Anterior cingulate cortex (tissue), 58 donors: ENCODE results near the gene WDR43.
"Not testable (repeated sequence)": the region's sequence is repeated elsewhere in the genome, so short reads cannot be mapped to it uniquely, and the experiment has no call there.

Experiments used
- DNase-seq, 58 donors: peaks; one replicate each; lab custom pipeline; 2025; lab: John Stamatoyannopoulos, UW

The WDR43 gene

DNA sequence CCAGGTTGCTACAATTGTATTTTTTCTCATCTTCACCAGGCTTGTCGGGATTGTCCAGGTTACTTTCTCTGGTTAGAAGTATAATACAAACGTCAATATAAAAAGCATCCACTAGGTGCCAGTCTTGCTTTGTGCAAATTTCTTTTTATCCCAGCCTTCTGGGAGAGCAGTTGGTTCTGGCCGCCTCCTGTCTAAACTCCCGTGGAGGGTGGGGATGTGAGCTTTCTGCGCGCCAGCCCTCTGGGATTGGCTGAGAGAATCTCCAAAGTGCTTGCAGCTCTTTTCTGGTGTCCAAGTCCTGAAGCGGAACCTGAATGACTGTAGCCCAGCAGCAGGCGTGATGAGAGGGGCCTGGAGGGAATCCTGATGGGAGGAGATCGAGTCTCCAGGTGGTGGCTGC, 64.2 kb downstream of the WDR43 start:
- peak in 52 of 58 donors; percentile 11 to 90 (median 53) for DNase-seq

DNA sequence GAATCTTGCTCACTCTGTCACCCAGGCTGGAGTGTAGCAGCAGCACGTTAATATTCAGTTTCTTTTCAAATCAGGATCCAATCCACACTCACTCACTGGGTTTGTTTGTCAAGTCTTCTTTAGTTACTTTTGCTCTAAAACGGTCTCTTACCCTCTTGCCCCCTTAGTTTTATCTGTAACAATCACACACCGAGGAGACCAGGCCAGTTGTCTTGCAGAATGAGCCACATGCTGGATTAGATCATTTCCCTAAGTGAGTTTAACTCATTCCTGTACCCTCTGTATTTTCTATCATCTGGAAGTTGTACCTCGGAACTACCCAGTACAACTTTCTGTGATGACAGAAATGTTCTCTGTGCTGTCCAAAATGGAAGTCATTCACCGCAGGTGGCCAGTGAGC, 65.9 kb downstream of the WDR43 start:
- DNase-seq: no peak

DNA sequence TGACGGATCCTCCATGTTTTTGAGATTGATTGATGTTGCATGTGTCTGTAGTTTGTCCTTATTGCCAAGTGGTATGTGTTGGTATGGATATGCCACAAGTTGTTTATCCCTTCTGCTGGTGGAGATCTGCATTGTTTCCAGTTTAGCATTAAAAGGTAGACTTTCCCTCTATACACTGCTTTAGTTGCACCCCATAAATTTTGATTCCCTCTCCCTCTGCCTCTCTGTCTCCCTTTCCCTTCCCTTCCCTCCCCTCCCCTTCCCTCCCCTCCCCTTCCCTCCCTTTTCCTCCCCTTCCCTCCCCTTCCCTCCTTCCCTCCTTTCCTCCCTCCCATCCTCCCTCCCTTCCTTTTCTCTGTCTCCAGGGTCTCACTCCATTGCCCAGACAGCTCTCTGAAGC, 68.0 kb downstream of the WDR43 start:
- no peak for DNase-seq

DNA sequence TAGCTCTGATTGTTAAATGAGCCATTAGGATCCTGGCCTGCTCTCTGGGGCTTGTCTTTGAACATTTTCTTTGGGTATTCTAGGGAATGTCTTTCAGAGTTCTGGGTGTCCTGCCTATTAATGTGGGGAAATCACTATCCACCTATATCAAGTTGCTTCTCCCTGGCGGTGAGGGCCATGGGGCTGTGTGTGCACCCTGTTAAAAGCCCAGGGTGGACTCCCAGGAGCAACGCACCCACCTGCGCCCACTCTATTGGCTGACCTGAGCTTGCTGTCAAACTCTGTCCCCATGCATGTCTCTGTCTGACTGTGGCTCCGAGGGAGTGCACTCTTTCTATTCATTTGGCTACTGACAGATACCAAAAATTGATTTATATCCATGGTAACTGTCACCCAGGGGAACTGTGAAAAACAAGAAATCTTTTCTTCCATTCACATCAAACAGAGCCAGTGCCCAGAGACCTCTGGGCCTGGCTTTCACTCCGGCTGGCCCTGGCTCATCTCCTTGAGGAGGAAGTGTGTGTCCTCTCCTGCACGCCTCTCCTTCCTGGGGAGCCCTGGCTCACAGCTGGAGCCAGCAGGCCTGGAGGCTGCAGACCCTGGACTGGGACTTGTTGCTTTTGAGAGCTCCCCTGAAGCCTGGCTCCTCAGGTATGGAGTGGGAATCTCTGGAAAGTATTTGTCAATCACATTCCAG, 76.1 kb downstream of the WDR43 start:
- peak in 14 of 58 donors; percentile 8 to 55 (median 26) for DNase-seq

DNA sequence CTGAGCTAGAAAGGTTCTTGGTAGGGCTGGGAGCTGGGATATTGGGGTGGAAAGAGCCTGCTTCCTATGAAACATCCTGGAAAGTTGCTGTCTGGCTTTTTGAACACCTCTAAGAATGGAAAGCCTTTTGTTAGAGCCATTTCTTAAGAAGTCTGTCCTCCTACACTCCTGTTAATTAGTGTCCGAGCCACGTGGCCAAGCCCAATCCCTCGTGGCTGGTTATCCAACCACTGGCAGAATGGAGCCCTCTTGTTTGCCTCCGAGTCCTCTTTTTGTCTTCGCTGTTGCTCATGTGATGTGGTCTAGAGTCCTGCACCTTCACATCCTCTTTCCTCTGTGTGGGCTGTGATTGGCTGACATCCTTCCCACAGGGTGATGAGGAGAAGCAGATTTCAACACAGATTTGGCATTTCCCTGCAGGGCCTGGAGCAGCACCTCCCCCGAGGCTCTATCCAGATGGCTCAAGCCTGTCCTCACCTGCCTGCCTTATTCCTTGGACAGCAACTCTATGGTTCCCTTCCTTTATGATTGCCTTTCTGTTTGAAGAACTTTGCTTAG, 78.4 kb downstream of the WDR43 start:
- no peak for DNase-seq

DNA sequence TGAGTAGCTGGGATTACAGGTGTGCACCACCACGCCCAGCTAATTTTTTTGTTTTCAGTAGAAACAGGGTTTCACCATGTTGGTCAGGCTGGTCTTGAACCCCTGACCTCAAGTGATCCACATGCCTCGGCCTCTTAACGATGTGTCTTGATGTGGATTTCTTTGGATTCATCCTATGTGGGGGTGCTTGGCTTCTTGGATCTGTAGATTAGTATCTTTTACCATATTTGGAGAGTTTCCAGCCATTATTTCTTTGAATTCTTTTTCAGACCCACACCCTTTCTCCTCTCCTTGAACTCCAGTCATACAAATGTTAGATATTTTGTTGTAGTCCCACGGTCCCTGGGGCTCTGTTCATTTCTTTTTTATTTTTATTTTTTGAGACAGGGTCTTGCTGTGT, 79.8 kb downstream of the WDR43 start:
- DNase-seq: no peak

DNA sequence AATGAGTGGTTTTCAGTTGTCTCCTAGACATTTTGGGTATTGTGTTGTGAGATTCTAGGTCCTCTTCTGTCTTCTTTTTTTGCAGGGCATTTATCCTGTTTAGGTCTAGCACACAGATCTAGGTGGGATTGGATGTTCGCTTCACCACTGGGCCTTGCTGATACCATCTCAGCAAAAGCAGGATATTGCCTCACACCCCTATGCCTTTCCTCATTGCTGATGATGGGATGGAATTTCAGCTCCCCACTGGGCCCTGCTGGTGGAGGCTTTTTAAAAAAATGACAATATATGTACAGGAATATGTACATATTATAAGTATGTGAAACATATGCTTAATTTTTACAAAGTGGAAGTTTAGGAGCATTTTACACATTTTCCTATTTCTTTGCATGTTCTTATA, 81.2 kb downstream of the WDR43 start:
- DNase-seq: no peak

DNA sequence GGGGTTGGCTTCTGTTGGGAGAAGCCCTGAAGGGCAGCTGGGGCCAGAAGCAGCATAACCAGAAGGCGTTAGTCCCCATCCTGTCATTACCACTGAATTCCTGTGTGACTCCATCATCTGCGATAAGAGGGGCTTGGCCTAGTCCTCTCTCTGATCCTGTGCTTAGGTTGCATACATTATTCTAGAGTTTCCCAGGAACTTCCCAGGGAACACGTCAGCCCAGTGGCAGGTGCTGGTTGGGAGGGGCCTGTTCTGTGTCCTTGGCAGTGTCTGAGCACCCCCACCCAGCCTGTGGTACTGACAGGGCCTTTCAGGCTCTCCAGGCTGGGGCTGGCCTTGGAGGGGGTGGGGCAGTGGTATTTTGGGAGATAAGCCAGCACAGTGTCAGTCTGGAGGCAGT, 82.1 kb downstream of the WDR43 start:
- DNase-seq: no peak

DNA sequence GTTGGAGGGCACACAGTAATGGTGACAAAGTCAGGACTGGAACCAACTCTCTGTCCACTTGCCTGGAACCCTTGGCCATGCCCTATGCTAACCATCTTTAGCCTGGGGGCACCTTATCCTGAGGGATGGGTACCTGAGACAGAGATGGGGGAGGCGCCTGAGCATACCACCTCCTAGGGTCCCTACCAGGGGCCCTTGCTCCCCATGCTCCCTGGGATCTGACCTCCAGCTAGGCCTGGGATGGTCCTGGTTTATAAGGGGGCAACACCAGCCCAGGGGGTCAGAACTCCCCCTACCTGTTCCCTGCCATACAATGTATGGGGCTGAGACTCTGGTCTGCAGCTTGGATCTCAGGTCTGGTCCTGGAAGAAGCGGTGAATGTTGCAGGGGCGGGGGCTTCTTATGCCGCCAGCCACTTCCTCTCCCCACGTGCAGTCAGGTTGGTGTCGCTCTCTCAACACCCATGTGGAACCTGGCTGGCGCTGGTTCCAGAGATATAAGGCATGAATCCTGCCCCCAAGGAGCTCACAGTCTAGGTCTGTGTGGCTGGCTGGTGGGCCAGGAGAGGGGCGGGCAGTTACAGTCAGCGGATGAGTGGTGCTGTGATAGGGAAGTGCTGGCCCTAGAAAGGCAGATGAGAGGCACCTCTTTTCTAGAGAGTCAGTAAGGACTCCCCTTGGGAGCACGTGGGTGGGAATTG, 82.9 kb downstream of the WDR43 start:
- no peak for DNase-seq

DNA sequence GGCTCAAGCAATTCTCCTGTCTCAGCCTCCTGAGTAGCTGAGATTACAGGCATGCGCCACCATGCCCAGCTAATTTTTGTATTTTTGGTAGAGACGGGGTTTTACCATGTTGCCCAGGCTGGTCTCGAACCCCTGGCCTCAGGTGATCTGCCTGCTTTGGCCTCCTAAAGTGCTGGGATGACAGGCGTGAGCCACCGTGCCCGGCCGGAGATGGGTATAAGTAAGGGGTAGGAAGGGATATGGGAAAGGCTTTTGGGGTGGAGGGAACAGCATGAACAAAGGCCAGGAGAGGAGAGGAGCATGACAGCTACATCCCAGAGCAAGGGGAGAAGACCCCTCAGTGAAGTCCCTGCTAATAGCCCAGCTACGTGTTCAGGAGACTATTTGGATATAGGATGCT, 83.5 kb downstream of the WDR43 start:
- DNase-seq: not testable (repeated sequence)

DNA sequence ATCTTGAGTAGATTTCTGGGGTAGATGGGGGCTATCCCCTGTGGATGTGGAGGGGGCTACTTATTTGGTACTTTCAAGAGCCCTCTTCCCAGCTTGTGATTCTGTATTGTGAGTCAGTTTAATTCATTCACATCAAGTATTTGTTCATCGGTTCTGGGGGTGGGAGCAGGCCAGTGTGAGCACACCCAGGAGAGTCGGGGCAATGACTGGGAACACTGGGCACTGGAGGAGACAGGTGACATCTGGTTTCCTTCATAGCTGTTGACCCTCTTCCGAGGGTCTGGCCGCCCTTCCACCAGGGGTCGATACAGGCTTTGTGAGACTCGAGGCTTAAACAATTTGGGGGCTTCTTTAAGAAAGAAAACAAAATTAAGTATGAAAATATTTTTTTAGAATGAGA, 84.1 kb downstream of the WDR43 start:
- no peak for DNase-seq

DNA sequence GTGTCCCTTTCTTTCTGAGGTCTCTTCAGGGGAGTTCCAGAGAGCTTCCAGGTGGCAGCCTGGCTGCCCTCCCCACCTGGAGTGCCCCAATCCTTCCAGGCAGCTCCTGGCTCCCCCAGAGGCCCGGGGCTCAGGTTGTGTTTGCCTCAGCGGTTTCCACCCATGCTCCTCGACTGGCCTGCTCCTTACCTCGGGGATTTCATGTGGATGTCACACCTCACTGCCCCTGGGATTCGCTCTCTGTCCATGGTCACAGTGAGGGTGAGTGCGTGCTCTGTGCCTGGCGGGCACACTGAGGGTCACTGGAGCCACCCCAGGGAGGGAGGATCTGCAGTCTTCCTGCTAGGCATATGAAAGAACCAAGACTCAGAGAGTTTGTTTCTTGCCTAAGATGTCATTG, 84.6 kb downstream of the WDR43 start:
- no peak for DNase-seq

DNA sequence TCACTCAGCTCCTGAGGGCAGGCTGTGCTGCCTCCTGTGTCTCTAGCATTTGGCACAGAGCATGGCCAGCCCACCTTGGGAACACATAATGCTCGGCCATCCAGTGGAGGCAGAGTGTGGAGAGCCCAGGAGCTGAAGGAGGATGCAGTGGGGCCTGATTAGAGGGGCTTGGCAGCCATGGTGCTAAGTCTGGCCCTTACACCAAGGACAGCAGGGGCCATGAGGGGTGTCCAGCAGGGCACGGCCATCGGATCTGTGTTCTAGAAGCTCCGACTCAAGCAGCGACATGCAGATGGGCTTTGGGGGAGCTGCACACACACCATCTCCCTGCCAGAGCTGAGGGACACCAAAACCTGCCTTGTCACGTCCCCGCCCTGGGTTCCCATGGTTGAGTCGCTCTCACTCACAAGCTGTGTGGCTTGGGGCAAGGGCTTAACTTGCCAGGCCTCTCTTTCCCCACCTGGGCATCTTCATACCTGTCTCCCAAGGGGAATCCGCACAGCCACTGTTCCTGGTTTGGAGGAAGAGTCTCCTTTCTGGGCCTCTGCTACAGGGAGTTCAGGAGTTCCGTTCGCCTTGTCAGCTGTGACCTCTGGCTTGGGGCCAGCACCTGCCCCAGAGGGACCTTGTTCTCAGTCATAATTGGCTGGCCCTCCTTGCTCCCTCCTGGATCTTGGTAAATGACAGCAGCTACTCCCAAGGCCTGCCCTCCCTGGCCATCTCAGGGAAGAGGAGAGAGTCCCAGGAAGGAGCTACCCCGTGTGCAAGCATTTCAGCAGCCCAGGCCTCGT, 85.3 kb downstream of the WDR43 start:
- no peak for DNase-seq

DNA sequence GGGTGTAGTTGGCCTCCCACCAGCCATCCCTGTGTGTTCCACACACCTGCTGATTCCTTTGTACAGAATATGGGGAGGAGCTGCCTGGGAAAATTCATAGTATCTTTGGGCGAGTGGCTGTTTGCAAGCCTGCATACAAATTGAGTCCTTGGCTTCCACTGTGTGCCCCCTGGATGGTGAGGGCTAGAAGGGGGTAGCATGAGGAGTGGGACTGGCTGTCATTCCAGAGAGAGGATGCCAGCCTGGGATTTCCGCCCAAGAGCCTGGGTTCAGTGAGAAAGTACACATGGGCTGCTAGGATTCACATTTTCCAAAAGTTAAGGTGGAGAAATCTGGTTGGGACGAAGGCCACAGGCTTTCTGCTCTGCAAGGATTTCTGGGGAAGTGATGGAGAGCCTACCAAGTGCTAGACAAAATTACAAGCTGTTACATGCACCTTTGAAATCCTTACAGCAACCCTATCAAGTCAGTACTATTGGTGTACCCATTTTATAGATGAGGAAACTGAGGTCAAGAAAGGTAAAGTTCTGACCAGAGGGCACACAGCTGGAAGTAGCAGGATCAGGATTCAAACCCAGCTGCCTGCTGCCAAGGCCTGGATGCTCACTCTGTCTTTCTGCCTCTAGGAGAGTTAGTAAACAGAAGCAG, 86.0 kb downstream of the WDR43 start:
- peak in 13 of 58 donors; percentile 10 to 58 (median 30) for DNase-seq

DNA sequence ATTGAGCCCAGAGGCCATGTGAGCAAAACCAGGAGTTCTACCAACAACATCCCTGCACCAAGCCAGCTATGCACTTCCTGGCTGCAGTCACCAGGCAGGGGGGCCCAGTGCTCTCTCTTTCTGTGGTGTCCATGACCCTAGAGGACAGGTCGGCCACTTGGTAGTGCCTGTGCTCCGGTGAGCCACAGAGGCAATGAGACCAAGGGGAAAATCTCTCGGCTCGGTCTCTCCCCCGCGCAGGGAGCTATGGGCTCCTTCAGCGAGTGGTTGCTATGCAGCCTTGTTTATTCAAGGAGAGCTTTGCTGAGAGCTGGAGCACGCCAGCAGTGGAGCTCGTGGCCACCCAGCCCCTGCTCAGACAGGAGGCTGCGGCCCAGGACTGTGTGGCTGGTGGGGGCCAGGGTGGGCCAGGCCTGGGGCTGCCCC, 86.6 kb downstream of the WDR43 start, which contains the start of gene TOGARAM2:
Gene TOGARAM2, plus strand, starts transcription at position 283 of the 426 bp plus-strand sequence. CDS start 13,537 bp downstream, outside the sequence.
- DNase-seq: peak in 41 of 58 donors; percentile 15 to 70 (median 40)

DNA sequence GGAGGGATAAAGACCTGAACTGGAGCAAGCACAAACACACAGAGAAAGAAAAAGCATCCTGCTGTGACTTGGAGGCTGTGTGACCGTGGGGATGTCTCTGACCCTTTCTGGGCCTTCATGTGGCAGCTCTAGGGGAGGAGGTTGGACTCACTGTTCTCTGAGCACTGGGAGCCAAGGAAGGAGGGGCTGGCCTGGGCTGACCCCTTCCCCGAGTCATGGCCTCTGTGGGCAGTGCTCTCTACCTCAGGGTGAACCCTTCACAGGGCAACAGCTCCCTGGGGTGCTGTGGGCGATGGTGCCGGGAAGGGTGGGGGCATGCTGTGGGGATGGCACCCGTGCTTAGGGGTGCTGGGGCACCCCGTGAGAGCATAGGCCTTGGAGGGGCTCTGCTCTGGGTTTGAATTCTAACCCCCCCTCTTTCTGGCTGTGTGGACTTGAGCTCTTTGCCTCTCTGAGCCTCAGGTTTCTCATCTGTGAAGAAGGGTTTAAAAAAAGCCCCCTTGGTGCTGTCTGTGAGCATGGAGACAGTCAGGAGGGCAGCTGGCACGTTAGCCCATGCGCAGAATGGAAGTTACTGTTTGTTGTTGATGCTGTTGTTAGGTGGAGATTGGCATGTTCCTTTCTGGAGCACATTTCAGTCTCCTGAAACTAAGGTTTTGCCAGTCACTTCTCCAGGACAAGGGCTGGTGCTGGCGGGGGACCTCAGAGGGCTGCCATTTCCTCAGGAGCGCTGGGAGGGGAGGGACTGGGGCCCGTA, 87.3 kb downstream of the WDR43 start:
- peak in 1 of 58 donors; percentile 28 for DNase-seq

DNA sequence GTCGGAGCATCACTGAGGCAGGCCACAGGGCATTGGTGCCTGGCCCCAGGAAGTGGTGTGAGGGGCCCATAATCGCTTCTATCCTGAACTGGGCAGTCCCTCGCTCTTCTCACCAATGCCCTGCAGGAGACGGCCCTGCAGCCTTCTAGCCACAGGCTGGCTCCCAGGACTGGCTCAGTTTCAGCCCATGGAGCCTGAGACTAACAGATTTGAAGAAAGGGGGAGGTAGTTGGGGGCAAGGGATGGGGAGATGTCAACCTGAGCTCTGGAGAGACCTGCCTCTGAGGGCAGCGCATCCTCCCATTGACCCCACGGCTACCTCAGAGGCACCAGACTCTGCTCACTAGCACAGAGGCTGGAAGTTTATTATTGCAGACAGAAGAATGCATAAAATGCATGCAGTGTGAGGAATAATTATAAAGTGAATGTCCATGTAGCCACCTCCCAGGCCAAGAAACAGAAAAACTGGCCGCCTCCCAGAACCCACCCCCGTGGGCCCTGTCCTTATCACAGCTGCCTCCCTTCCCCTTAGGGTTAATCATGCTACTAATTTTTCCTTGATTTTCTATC, 88.0 kb downstream of the WDR43 start:
- no peak for DNase-seq

DNA sequence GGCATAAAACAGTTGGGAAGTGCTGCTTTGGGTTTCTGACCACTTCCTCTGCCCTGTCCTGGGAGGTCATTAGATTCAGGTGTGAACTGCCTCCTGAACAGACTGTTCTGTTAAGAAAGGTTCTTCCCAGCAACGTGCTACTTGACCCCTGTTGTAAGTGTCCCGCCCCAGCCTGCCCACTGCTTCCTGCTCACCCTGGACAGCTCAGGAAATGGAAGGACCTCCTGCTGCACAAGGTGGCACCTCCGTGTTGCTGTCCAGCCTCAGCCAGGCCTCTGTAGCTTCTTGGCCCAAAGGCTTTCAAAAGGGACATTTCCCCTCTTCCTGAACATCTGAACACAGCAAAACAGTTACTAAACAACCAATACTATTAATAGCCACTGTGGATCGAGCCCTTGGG, 92.0 kb downstream of the WDR43 start:
- DNase-seq: no peak

DNA sequence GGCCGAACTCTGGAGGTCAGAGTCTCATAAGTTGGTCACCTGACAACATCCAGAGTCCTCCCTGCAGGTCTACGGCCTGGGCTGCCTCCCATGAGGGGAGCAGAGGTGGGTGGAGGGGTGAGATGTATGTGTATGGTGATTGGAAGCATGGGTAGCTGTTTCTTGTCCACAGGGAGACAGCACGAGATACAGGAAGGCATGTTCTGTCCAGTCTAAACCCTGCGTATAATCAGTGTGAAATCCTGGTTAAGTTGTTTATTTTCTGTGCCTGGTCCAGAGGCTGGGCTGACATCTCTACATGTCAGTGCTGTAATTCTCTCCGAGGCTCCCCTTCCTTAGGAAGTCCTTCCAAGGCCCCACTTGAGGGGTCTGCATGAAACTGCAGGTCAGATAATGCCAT, 95.5 kb downstream of the WDR43 start:
- no peak for DNase-seq
